GM12878 (cell line): Measurements from ENCODE around the gene GLP1R. TPM values are rescaled to one million over a fixed set of nuclear protein-coding genes. Genes with fewer than 3 reads are reported as not detected.

Experiments
- ATAC-seq: fragments of 200-7000 bp; cut with Tn5 transposase; 3 replicates; pipeline ENCODE4 v1.9.1; 2020; ENCODE audit warnings: mild to moderate bottlenecking, moderate library complexity
- BruUV-seq: library from RNA; stranded (reverse); fragments of 400-500 nt; replicated peaks from 2 replicates; lab custom pipeline; 2021; lab: Mats Ljungman, UMichigan
- CTCF ChIA-PET: fragments of 300-600 bp; sonication (Branson Sonifier 250); formaldehyde crosslinking; extraction: SDS; loops from one replicate; lab custom pipeline; 2021; ENCODE audit warnings: inconsistent platforms; lab: Yijun Ruan, JAX
- POLR2A ChIA-PET: fragments of 350-600 bp; formaldehyde crosslinking; extraction: SDS; loops from one replicate; lab custom pipeline; 2021; ENCODE audit warnings: inconsistent platforms; lab: Charles Lee
- RAD21 ChIA-PET: fragments of 300-600 bp; sonication (Branson Sonifier 250); formaldehyde crosslinking; loops from one replicate; lab custom pipeline; 2023; ENCODE audit warnings: antibody characterized with exemption; ENCODE audit not compliant: unreplicated experiment; lab: Charles Lee
- SMC1A ChIA-PET: fragments of 300-600 bp; sonication (Branson Sonifier 250); formaldehyde crosslinking; loops from one replicate; lab custom pipeline; 2023; ENCODE audit not compliant: unreplicated experiment, uncharacterized antibody; lab: Charles Lee
- DNase-seq: peaks from one replicate; pipeline ENCODE4 v3.0.0-alpha.2; 2011; ENCODE audit warnings: low read depth, low spot score
- FAIRE-seq: peaks from 3 replicates; lab custom pipeline; 2011; peaks lifted over from hg19 to GRCh38; lab: Jason Lieb, UNC
- H2AFZ ChIP-seq: 2 replicates; pipeline ENCODE4 v1.6.0; 2011; ENCODE audit warnings: low read depth, low read length, control low read depth; ENCODE audit not compliant: control insufficient read depth
- H3K27ac ChIP-seq: 2 replicates; pipeline ENCODE4 v1.5.1; 2011; ENCODE audit warnings: control low read depth; ENCODE audit not compliant: control insufficient read depth, insufficient read depth
- H3K27me3 ChIP-seq, 2 experiments: replicated peaks in 1 of 2; 2 replicates each; pipeline versions ENCODE4 v1.6.0 to v1.6.1; 2011; ENCODE audit warnings: low read length in 1 of 2; ENCODE audit not compliant: control insufficient read depth in 2 of 2, insufficient read depth in 2 of 2
- H3K36me3 ChIP-seq, 2 experiments: 2 replicates each; pipeline ENCODE4 v1.5.1; 2011; ENCODE audit warnings: low read length in 1 of 2; ENCODE audit not compliant: control insufficient read depth in 2 of 2, insufficient read depth in 2 of 2
- H3K4me1 ChIP-seq: 2 replicates; pipeline ENCODE4 v1.6.1; 2011; ENCODE audit warnings: mild to moderate bottlenecking, low read length, moderate library complexity, mixed read lengths; ENCODE audit not compliant: control insufficient read depth, insufficient read depth
- H3K4me2 ChIP-seq: 2 replicates; pipeline ENCODE4 v1.6.0; 2011; ENCODE audit warnings: control low read depth; ENCODE audit not compliant: control insufficient read depth, insufficient read depth
- H3K4me3 ChIP-seq: fragments of 200-600 bp; sonication (generic); 2 replicates; pipeline ENCODE4 v1.5.1; 2016
- H3K79me2 ChIP-seq: 2 replicates; pipeline ENCODE4 v1.6.0; 2011; ENCODE audit warnings: low read length; ENCODE audit not compliant: control insufficient read depth, insufficient read depth
- H3K9ac ChIP-seq: 2 replicates; pipeline ENCODE4 v1.8.0; 2011; ENCODE audit warnings: low read length, control low read depth, mixed read lengths; ENCODE audit not compliant: control insufficient read depth, insufficient read depth
- H3K9me3 ChIP-seq: replicated peaks from 3 replicates; pipeline ENCODE4 v1.5.1; 2011; ENCODE audit warnings: mild to moderate bottlenecking, low read length; ENCODE audit not compliant: control insufficient read depth, insufficient read depth
- H4K20me1 ChIP-seq: 2 replicates; pipeline ENCODE4 v1.6.0; 2011; ENCODE audit not compliant: control insufficient read depth, insufficient read depth
- IRF4 ChIP-seq: IDR thresholded peaks from 2 replicates; pipeline ENCODE4 v1.6.1; 2011; ENCODE audit warnings: low read depth, low read length
- KAT2A ChIP-seq: conservative IDR thresholded peaks from 2 replicates; pipeline ENCODE4 v1.6.1; 2011; ENCODE audit warnings: low read depth, low read length; ENCODE audit not compliant: control insufficient read depth
- STAT3 ChIP-seq: IDR thresholded peaks from 2 replicates; pipeline ENCODE4 v1.6.1; 2011; ENCODE audit warnings: low read depth, low read length, improper control_type of control experiment
- WGBS: methylation state at CpG from one replicate; pipeline ENCODE4 v1.1.6; 2016; ENCODE audit warnings: low lambda C conversion rate; ENCODE audit not compliant: insufficient replicate concordance, insufficient coverage; ENCODE audit errors: missing lambda C conversion rate; 5-methylcytosine and 5-hydroxymethylcytosine counted together
- in situ Hi-C: fragments of 300-500 bp; cut with MboI; formaldehyde crosslinking; loops from 9 replicates; pipeline ENCODE4 v1.14.3; 2018; ENCODE audit warnings: mixed read lengths
- intact Hi-C: fragments of 100-400 bp; cut with micrococcal nuclease; formaldehyde crosslinking; loops from one replicate; pipeline ENCODE4 v1.14.2; 2022; ENCODE audit not compliant: unreplicated experiment
- polyA plus RNA-seq, 11 experiments: library from polyadenylated mRNA; depleted of rRNA in 4 of 11; unstranded in 6 of 11; stranded (reverse) in 5 of 11; fragments of >200 nt; fragmentation: Nextera tagmentation in 4 of 11; fragmentation: Illumina TruSeq in 1 of 11; extraction: Ambion mirVana in 4 of 11; extraction: Trizol in 1 of 11; gene quantifications; 1 replicate in 1 of 11; 2 replicates in 10 of 11; pipeline versions ENCODE4 v1.2.1 to v1.2.3, GENCODE V29; 2011 to 2016; ENCODE audit warnings: inconsistent platforms in 2 of 11, missing spikeins in 2 of 11, low read depth in 1 of 11
- total RNA-seq, 4 experiments: library from RNA; depleted of rRNA in 3 of 4; stranded (reverse); fragments of >200 nt in 3 of 4; fragmentation: Illumina TruSeq in 1 of 4; extraction: Trizol in 1 of 4; gene quantifications; 2 replicates each; pipeline versions ENCODE4 v1.2.1 to v1.2.3, GENCODE V29; 2013 to 2021
- TF ChIP-seq, protein P1 (sequence below): fragments of 450-650 bp; formaldehyde crosslinking; IDR thresholded peaks from 2 replicates; pipeline ENCODE4 v1.4.0; 2022; ENCODE audit warnings: mild to moderate bottlenecking, moderate library complexity
- TF ChIP-seq, protein P2 (sequence below): IDR thresholded peaks from 2 replicates; pipeline ENCODE4 v1.6.1; 2011; ENCODE audit warnings: low read depth, mild to moderate bottlenecking, low read length, moderate library complexity, borderline replicate concordance; ENCODE audit errors: extremely low read depth

Gene GLP1R
- total and polyA plus RNA-seq, 10 of the 15 experiments (the other 5 are each of a cell fraction or from before 2014, with no cell fraction given): 0.01 TPM; not detected in 9

DNA sequence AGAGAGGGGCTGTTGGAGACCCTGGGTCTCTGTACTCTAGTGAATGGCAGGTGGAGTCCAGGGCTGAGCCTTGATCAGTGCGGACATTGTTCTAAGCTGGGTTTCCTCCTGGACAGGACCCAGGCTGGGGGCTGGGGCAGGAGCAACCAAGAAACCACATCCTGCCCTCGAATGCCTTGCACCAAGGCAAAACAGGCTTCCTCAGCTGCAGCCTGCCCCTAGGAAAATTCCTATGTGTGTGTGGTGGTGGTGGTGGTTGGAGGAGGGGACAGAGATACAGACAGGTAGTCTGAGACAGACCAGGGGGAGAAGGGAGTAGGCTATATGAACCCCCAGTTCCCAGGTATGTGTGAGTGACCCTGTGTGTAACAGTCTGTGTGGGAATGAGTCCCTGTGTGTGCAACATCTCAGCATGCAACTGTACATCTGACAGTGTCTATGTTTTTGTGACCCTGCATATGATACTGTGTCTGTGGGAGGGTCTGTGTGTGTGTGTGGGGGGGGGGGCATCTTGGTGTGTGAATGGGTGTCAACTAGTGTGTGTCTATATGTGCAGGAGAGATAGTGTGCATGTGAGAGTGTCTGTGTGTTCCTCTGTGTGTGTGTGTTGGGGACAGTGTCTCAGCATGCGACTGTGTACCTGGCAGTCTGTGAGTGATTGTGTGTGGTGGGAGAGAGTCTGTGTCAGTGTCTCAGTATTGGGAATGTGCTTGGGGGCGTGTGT is 3.0 kb downstream of the GLP1R start:
- in situ Hi-C loops (no loop called here), intact Hi-C loops (no loop called here)
- no peaks in the 10 kb centered on the region for H3K79me2 ChIP-seq
- BruUV-seq: no TSS peak
- POLR2A ChIA-PET: no interaction called here
- TF ChIP-seq KAT2A (no peak), STAT3 (no peak), IRF4 (no peak)
- TF ChIP-seq, protein P1, sequence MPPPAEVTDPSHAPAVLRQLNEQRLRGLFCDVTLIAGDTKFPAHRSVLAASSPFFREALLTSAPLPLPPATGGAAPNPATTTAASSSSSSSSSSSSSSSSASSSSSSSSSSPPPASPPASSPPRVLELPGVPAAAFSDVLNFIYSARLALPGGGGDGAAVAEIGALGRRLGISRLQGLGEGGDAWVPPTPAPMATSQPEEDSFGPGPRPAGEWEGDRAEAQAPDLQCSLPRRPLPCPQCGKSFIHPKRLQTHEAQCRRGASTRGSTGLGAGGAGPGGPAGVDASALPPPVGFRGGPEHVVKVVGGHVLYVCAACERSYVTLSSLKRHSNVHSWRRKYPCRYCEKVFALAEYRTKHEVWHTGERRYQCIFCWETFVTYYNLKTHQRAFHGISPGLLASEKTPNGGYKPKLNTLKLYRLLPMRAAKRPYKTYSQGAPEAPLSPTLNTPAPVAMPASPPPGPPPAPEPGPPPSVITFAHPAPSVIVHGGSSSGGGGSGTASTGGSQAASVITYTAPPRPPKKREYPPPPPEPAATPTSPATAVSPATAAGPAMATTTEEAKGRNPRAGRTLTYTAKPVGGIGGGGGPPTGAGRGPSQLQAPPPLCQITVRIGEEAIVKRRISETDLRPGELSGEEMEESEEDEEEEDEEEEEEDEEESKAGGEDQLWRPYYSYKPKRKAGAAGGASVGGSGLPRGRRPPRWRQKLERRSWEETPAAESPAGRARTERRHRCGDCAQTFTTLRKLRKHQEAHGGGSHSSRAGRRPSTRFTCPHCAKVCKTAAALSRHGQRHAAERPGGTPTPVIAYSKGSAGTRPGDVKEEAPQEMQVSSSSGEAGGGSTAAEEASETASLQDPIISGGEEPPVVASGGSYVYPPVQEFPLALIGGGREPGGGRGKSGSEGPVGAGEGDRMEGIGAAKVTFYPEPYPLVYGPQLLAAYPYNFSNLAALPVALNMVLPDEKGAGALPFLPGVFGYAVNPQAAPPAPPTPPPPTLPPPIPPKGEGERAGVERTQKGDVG (CRISPR knock-in tag): no peak
- TF ChIP-seq, protein P2, sequence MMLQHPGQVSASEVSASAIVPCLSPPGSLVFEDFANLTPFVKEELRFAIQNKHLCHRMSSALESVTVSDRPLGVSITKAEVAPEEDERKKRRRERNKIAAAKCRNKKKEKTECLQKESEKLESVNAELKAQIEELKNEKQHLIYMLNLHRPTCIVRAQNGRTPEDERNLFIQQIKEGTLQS: no peak
- no peak overlapping the region for H3K27ac ChIP-seq
- CTCF ChIA-PET: interaction anchor here (0.9 kb wide), 1 partner anchor 39 kb away, joined by 3 read pairs; no protein-coding TSS in a partner anchor
- ATAC-seq: peak; percentile 24; the same call in 1 of the 3 replicates
- no peak overlapping the region for H3K4me2 ChIP-seq
- H2AFZ ChIP-seq: no peak overlapping the region
- no peaks in the 10 kb centered on the region; the same call in 1 of the 2 replicates for H3K4me1 ChIP-seq
- RAD21 ChIA-PET: no interaction called here
- no peak overlapping the region for H3K4me3 ChIP-seq
- no peaks in the 10 kb centered on the region for H3K9me3 ChIP-seq
- DNase-seq: no peak
- H4K20me1 ChIP-seq: 0 out of 2 replicates have a peak, but pooled peaks cover 3% of the 10 kb centered on the region
- SMC1A ChIA-PET: no interaction called here
- 17% methylated on average over 4 of the region's 4 CpGs for WGBS
- FAIRE-seq: no peak
- H3K27me3 ChIP-seq: peaks cover 8 to 14% of the 10 kb centered on the region in 2 experiments
- H3K36me3 ChIP-seq: no peaks in the 10 kb centered on the region
- no peak overlapping the region for H3K9ac ChIP-seq
